ENCODE measurements around the gene TLE5. TPM values are rescaled to one million over a fixed set of nuclear protein-coding genes. Genes with fewer than 3 reads are reported as not detected.

The TLE5 gene
- total RNA-seq, 1 donor from 2014 or later, result 258 TPM

GRCh38 chr19:3098515-3099346 is 36.4 kb upstream of the TLE5 start:
- H3K36me3 Mint-ChIP-seq (ENCODE audit: unreplicated experiment), result no peaks in the 10 kb centered on the region
- peak overlapping the region; percentile 57 for H3K4me3 Mint-ChIP-seq (ENCODE audit: unreplicated experiment)
- peaks cover 23% of the 10 kb centered on the region for H3K4me1 Mint-ChIP-seq (ENCODE audit: low read depth, unreplicated experiment)
- H3K27me3 Mint-ChIP-seq (ENCODE audit: unreplicated experiment), result peaks cover 6% of the 10 kb centered on the region
- H3K27ac Mint-ChIP-seq (ENCODE audit: unreplicated experiment), result no peak overlapping the region
- DNase-seq, result no peak
- no peak for TF ChIP-seq CTCF (IDR thresholded peaks at IDR 0.05; ENCODE audit: partially characterized antibody, unreplicated experiment)
- peaks cover 5% of the 10 kb centered on the region for H3K9me3 Mint-ChIP-seq (ENCODE audit: unreplicated experiment)

GRCh38 chr19:3098141-3098514 is 35.8 kb upstream of the TLE5 start:
- peaks cover 5% of the 10 kb centered on the region for H3K9me3 Mint-ChIP-seq (ENCODE audit: unreplicated experiment)
- H3K4me1 Mint-ChIP-seq (ENCODE audit: low read depth, unreplicated experiment), result peaks cover 23% of the 10 kb centered on the region
- H3K36me3 Mint-ChIP-seq (ENCODE audit: unreplicated experiment), result no peaks in the 10 kb centered on the region
- H3K4me3 Mint-ChIP-seq (ENCODE audit: unreplicated experiment), result peak overlapping the region; percentile 38
- H3K27me3 Mint-ChIP-seq (ENCODE audit: unreplicated experiment), result peaks cover 6% of the 10 kb centered on the region
- TF ChIP-seq CTCF (IDR thresholded peaks at IDR 0.05; ENCODE audit: partially characterized antibody, unreplicated experiment), result no peak
- no peak overlapping the region for H3K27ac Mint-ChIP-seq (ENCODE audit: unreplicated experiment)
- no peak for DNase-seq

- Mint-ChIP-seq H3K27ac (ENCODE audit: unreplicated experiment) (no peak overlapping the region), H3K9me3 (ENCODE audit: unreplicated experiment) (peaks cover 5% of the 10 kb centered on the region), H3K27me3 (ENCODE audit: unreplicated experiment) (peaks cover 7% of the 10 kb centered on the region), H3K4me3 (ENCODE audit: unreplicated experiment) (peak overlapping the region; percentile 63), H3K4me1 (ENCODE audit: low read depth, unreplicated experiment) (peaks cover 23% of the 10 kb centered on the region), H3K36me3 (ENCODE audit: unreplicated experiment) (no peaks in the 10 kb centered on the region)
- DNase-seq, result no peak
- TF ChIP-seq CTCF (IDR thresholded peaks at IDR 0.05; ENCODE audit: partially characterized antibody, unreplicated experiment), result no peak
These were observed 35.2 kb upstream of the TLE5 start for GRCh38 chr19:3097442-3097871.

- DNase-seq, result no peak
- H3K4me3 Mint-ChIP-seq (ENCODE audit: unreplicated experiment), result no peak overlapping the region
- no peaks in the 10 kb centered on the region for H3K36me3 Mint-ChIP-seq (ENCODE audit: unreplicated experiment)
- H3K4me1 Mint-ChIP-seq (ENCODE audit: low read depth, unreplicated experiment), result peaks cover 23% of the 10 kb centered on the region
- peaks cover 5% of the 10 kb centered on the region for H3K9me3 Mint-ChIP-seq (ENCODE audit: unreplicated experiment)
- H3K27ac Mint-ChIP-seq (ENCODE audit: unreplicated experiment), result no peak overlapping the region
- peaks cover 8% of the 10 kb centered on the region for H3K27me3 Mint-ChIP-seq (ENCODE audit: unreplicated experiment)
- TF ChIP-seq CTCF (IDR thresholded peaks at IDR 0.05; ENCODE audit: partially characterized antibody, unreplicated experiment), result no peak
These were observed 34.6 kb upstream of the TLE5 start for GRCh38 chr19:3096902-3097326.

- Mint-ChIP-seq H3K9me3 (ENCODE audit: unreplicated experiment) (peaks cover 5% of the 10 kb centered on the region), H3K36me3 (ENCODE audit: unreplicated experiment) (no peaks in the 10 kb centered on the region), H3K4me1 (ENCODE audit: low read depth, unreplicated experiment) (peaks cover 23% of the 10 kb centered on the region), H3K4me3 (ENCODE audit: unreplicated experiment) (peak overlapping the region; percentile 87), H3K27ac (ENCODE audit: unreplicated experiment) (no peak overlapping the region), H3K27me3 (ENCODE audit: unreplicated experiment) (peaks cover 8% of the 10 kb centered on the region)
- DNase-seq, result no peak
- no peak for TF ChIP-seq CTCF (IDR thresholded peaks at IDR 0.05; ENCODE audit: partially characterized antibody, unreplicated experiment)
These were observed 34.1 kb upstream of the TLE5 start for GRCh38 chr19:3096267-3096901.

Data from glutamatergic neuron (in vitro differentiated cells).